Activated CD8-positive, alpha-beta memory T cell treated with anti-CD3 and anti-CD28 coated beads for 24 hours (primary cell): Measurements from ENCODE around the gene PTBP2.
"Not testable (repeated sequence)": the region's sequence is repeated elsewhere in the genome, so short reads cannot be mapped to it uniquely, and the experiment has no call there.

Experiments
- DNase-seq: peaks from one replicate; pipeline ENCODE4 v3.0.0-alpha.2; 2020

The PTBP2 gene

GRCh38 chr1:96730574-96731298 is 9.2 kb downstream of the PTBP2 start:
- DNase-seq, result no peak

- DNase-seq, result no peak
Observed at GRCh38 chr1:96741335-96741734, 19.8 kb downstream of the PTBP2 start.

- no peak for DNase-seq
Observed at GRCh38 chr1:96746440-96747420, 25.1 kb downstream of the PTBP2 start.

GRCh38 chr1:96747565-96747964 is 26.0 kb downstream of the PTBP2 start:
- no peak for DNase-seq

- no peak for DNase-seq
Observed at GRCh38 chr1:96748078-96748477, 26.5 kb downstream of the PTBP2 start.

- no peak for DNase-seq
Observed at GRCh38 chr1:96749618-96750017, 28.0 kb downstream of the PTBP2 start.

GRCh38 chr1:96752394-96752793 is 30.8 kb downstream of the PTBP2 start:
- DNase-seq, result no peak

- no peak for DNase-seq
Observed at GRCh38 chr1:96756789-96757188, 35.2 kb downstream of the PTBP2 start.

- not testable (repeated sequence) for DNase-seq
Observed at GRCh38 chr1:96762586-96762985, 41.0 kb downstream of the PTBP2 start.

GRCh38 chr1:96763514-96763913 is 41.9 kb downstream of the PTBP2 start:
- DNase-seq, result no peak

- no peak for DNase-seq
Observed at GRCh38 chr1:96764469-96764868, 42.9 kb downstream of the PTBP2 start.

- no peak for DNase-seq
Observed at GRCh38 chr1:96771847-96772246, 50.3 kb downstream of the PTBP2 start.

- DNase-seq, result no peak
Observed at GRCh38 chr1:96772349-96772748, 50.8 kb downstream of the PTBP2 start.

GRCh38 chr1:96772972-96773371 is 51.4 kb downstream of the PTBP2 start:
- DNase-seq, result no peak

GRCh38 chr1:96782206-96782605 is 60.6 kb downstream of the PTBP2 start:
- DNase-seq, result no peak

- no peak for DNase-seq
Observed at GRCh38 chr1:96782856-96783255, 61.3 kb downstream of the PTBP2 start.

- no peak for DNase-seq
Observed at GRCh38 chr1:96790599-96790998, 69.0 kb downstream of the PTBP2 start.

- no peak for DNase-seq
Observed at GRCh38 chr1:96792220-96792619, 70.6 kb downstream of the PTBP2 start.

GRCh38 chr1:96801696-96802095 is 80.1 kb downstream of the PTBP2 start:
- not testable (repeated sequence) for DNase-seq

GRCh38 chr1:96804648-96805047 is 83.1 kb downstream of the PTBP2 start:
- DNase-seq, result no peak

- no peak for DNase-seq
Observed at GRCh38 chr1:96808191-96808590, 86.6 kb downstream of the PTBP2 start.

GRCh38 chr1:96815914-96816313 is 94.3 kb downstream of the PTBP2 start:
- no peak for DNase-seq

GRCh38 chr1:96820107-96820506 is 98.5 kb downstream of the PTBP2 start:
- DNase-seq, result no peak

- DNase-seq, result no peak
Observed at GRCh38 chr1:96820671-96821070, 99.1 kb downstream of the PTBP2 start.
